ENCODE results near the gene LCN2.
"Not testable (repeated sequence)": the region's sequence is repeated elsewhere in the genome, so short reads cannot be mapped to it uniquely, and the experiment has no call there.

LCN2 gene

GRCh38 chr9:128149001-128149701 lies at the start of gene LCN2:
Gene LCN2, plus strand, starts transcription at chr9:128149453. Its CDS starts 73 bp downstream, at chr9:128149526.
- DNase-seq (ENCODE audit: low read depth in 4 of 4, low spot score in 1 of 4): no peak

GRCh38 chr9:128099932-128100491 lies 49.2 kb upstream of the LCN2 start:
- DNase-seq (ENCODE audit: low read depth in 4 of 4, low spot score in 1 of 4): no peak

GRCh38 chr9:128100581-128100980 lies 48.7 kb upstream of the LCN2 start:
- DNase-seq (ENCODE audit: low read depth in 4 of 4, low spot score in 1 of 4): no peak

- DNase-seq (ENCODE audit: low read depth in 4 of 4, low spot score in 1 of 4): no peak
Measured at GRCh38 chr9:128101231-128101661, 48.0 kb upstream of the LCN2 start.

GRCh38 chr9:128101690-128102089 lies 47.6 kb upstream of the LCN2 start:
- no peak for DNase-seq (ENCODE audit: low read depth in 4 of 4, low spot score in 1 of 4)

- DNase-seq (ENCODE audit: low read depth in 4 of 4, low spot score in 1 of 4): no peak
Measured at GRCh38 chr9:128102196-128102595, 47.1 kb upstream of the LCN2 start.

GRCh38 chr9:128102861-128103588 lies 46.2 kb upstream of the LCN2 start:
- no peak for DNase-seq (ENCODE audit: low read depth in 4 of 4, low spot score in 1 of 4)

GRCh38 chr9:128103589-128103962 lies 45.7 kb upstream of the LCN2 start:
- no peak for DNase-seq (ENCODE audit: low read depth in 4 of 4, low spot score in 1 of 4)

GRCh38 chr9:128104171-128104618 lies 45.1 kb upstream of the LCN2 start:
- DNase-seq (ENCODE audit: low read depth in 4 of 4, low spot score in 1 of 4): no peak

GRCh38 chr9:128105538-128106175 lies 43.6 kb upstream of the LCN2 start:
- no peak for DNase-seq (ENCODE audit: low read depth in 4 of 4, low spot score in 1 of 4)

- DNase-seq (ENCODE audit: low read depth in 4 of 4, low spot score in 1 of 4): no peak
Measured at GRCh38 chr9:128106181-128106939, 42.9 kb upstream of the LCN2 start.

- DNase-seq (ENCODE audit: low read depth in 4 of 4, low spot score in 1 of 4): no peak
Measured at GRCh38 chr9:128106940-128107467, 42.2 kb upstream of the LCN2 start.

GRCh38 chr9:128107468-128108268 lies 41.6 kb upstream of the LCN2 start:
- no peak for DNase-seq (ENCODE audit: low read depth in 4 of 4, low spot score in 1 of 4)

GRCh38 chr9:128108269-128109049 lies 40.8 kb upstream of the LCN2 start:
- DNase-seq (ENCODE audit: low read depth in 4 of 4, low spot score in 1 of 4): no peak

GRCh38 chr9:128109050-128109709 lies 40.1 kb upstream of the LCN2 start:
- no peak for DNase-seq (ENCODE audit: low read depth in 4 of 4, low spot score in 1 of 4)

- DNase-seq (ENCODE audit: low read depth in 4 of 4, low spot score in 1 of 4): not testable (repeated sequence)
Measured at GRCh38 chr9:128111726-128112125, 37.5 kb upstream of the LCN2 start.

- DNase-seq (ENCODE audit: low read depth in 4 of 4, low spot score in 1 of 4): no peak
Measured at GRCh38 chr9:128113526-128114325, 35.5 kb upstream of the LCN2 start.
